ENCODE results near the gene S100G. TPM values are rescaled to one million over a fixed set of nuclear protein-coding genes. Genes with fewer than 3 reads are reported as not detected.

The S100G gene
- total and polyA plus RNA-seq, 2 of the 4 experiments (the other 2 are of a cell fraction): not detected

DNA sequence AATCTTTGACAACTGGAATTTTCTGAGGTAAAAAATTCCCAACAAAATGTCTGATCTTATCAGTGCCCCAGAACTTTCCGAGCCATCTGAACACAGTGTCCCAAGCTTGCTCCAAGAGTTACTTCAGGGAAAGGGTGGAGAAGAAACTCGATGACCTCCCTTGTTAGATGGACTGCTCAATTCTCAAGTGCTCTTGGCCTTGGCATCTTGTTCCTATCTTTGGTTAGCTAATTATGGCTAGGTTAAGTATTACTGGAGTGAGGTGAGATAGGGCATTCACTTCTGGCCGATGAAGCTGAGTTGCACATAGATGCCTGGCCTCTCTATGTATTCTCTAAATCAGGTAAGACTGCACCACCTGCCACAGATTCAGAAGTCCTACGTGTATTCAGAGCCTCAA is 9.1 kb upstream of the S100G start:
- Histone ChIP-seq H3K4me1 (ENCODE audit: control insufficient read depth, insufficient read depth, low read length) (peaks cover 2% of the 10 kb centered on the region), H2AK9ac (replicated peaks; ENCODE audit: low read depth, low read length, poor library complexity) (no peak overlapping the region), H3K23ac (ENCODE audit: low read depth, low read length) (no peak overlapping the region), H3K27me3 (ENCODE audit: control insufficient read depth, insufficient read depth, low read length) (peaks cover 2% of the 10 kb centered on the region; the same call in 1 of the 2 replicates), H2BK15ac (ENCODE audit: low read depth, low read length) (no peak overlapping the region; the same call in 2 of the 3 replicates), H3K56ac (ENCODE audit: extremely low read depth, insufficient read depth, low read length) (no peak overlapping the region), H3K14ac (replicated peaks; ENCODE audit: low read depth, low read length) (peak overlapping the region; percentile 45; the same call in 1 of the 2 replicates), H3K18ac (ENCODE audit: low read depth, low read length) (no peak overlapping the region), H2BK5ac (ENCODE audit: low read depth, low read length, poor library complexity, severe bottlenecking) (no peak overlapping the region), H4K8ac (ENCODE audit: low read depth in 2 of 2, low read length in 2 of 2) (peak overlapping the region in 1 of 2 experiments; percentile 78; a peak in 2 of 4 replicates), H2BK120ac (ENCODE audit: low read depth, low read length) (peak overlapping the region; percentile 14; the same call in 1 of the 2 replicates), H3K4ac (ENCODE audit: low read depth, low read length) (peak overlapping the region; percentile 22), H3K36me3 (ENCODE audit: control insufficient read depth, insufficient read depth, low read length) (peaks cover 3% of the 10 kb centered on the region; the same call in 1 of the 2 replicates), H3K27ac (ENCODE audit: insufficient read depth, low read length) (no peak overlapping the region), H4K5ac (ENCODE audit: low read depth, low read length) (no peak overlapping the region), H3K4me2 (ENCODE audit: low read depth, low read length) (no peak overlapping the region), H3K9me1 (ENCODE audit: insufficient read depth, low read length) (peaks cover 7% of the 10 kb centered on the region; the same call in 1 of the 2 replicates), H2BK20ac (ENCODE audit: low read depth, low read length) (0 out of 2 replicates have a peak overlapping the region, but pooled peaks have one; percentile 57), H2AK5ac (ENCODE audit: low read depth, low read length) (peak overlapping the region; percentile 13; the same call in 1 of the 2 replicates), H3K79me1 (ENCODE audit: low read depth in 1 of 2, low read length in 2 of 2) (peaks cover 4 to 8% of the 10 kb centered on the region in 2 experiments; a peak in 3 of 4 replicates), H2AFZ (replicated peaks; ENCODE audit: low read length, poor library complexity) (no peak overlapping the region), H3K9me3 (ENCODE audit: control insufficient read depth, insufficient read depth, low read length) (no peaks in the 10 kb centered on the region), H3K9ac (ENCODE audit: low read depth, low read length) (no peak overlapping the region), H3K4me3 (ENCODE audit: insufficient read depth, low read depth, low read length) (no peak overlapping the region), H4K20me1 (ENCODE audit: insufficient read depth, low read length) (no peaks in the 10 kb centered on the region), H4K91ac (ENCODE audit: insufficient read depth, low read depth, low read length) (peak overlapping the region; percentile 35; the same call in 1 of the 2 replicates)
- CTCF ChIA-PET: no interaction called here
- BruUV-seq (replicated peaks): no TSS peak
- in situ Hi-C loops (cut with MboI; ENCODE audit: low sequenced_read_pairs) (no loop called here), dilution Hi-C loops (cut with HindIII; ENCODE audit: low sequenced_read_pairs, unreplicated experiment) (no loop called here), intact Hi-C loops (cut with micrococcal nuclease) (no loop called here)
- TF ChIP-seq MXI1 (IDR thresholded peaks at IDR 0.05; ENCODE audit: borderline replicate concordance, low read depth, low read length) (no peak), RAD21 (IDR thresholded peaks at IDR 0.05; ENCODE audit: low read length) (no peak), RFX5 (IDR thresholded peaks at IDR 0.05; ENCODE audit: low read depth, low read length) (no peak)
- 80% methylated on average over 2 of the region's 4 CpGs; no CpG with 5 or more reads in 1 of the 2 experiments for WGBS, 2 experiments (ENCODE audit: extremely low coverage in 2 of 2, insufficient read length in 1 of 2)
- ATAC-seq (ENCODE audit: low read depth): no peak
- POLR2A ChIA-PET (ENCODE audit: unreplicated experiment): no interaction called here
- no peak for DNase-seq
